Activated CD4-positive, alpha-beta T cell treated with anti-CD3 and anti-CD28 coated beads, Interleukin-2, amount 10 ng/mL, durations not matched to agents 7 days and 5 days (primary cell): ENCODE results near the gene SNX6. TPM values are rescaled to one million over a fixed set of nuclear protein-coding genes. Genes with fewer than 3 reads are reported as not detected.
A peak's percentile ranks its signal among the peaks of the same experiment; 100 is the strongest.
"Not testable (repeated sequence)": the region's sequence is repeated elsewhere in the genome, so short reads cannot be mapped to it uniquely, and the experiment has no call there.

ENCODE experiments used
- CTCF ChIA-PET: fragments of 350-600 bp; sonication (Branson Sonifier 250); formaldehyde crosslinking; loops from one replicate; lab custom pipeline; 2021; ENCODE audit warnings: antibody characterized with exemption; lab: Charles Lee
- POLR2A ChIA-PET: fragments of 350-600 bp; sonication (Branson Sonifier 250); formaldehyde crosslinking; loops from one replicate; lab custom pipeline; 2021; ENCODE audit warnings: antibody characterized with exemption; lab: Charles Lee
- DNase-seq: peaks from one replicate; pipeline ENCODE4 v3.0.0-alpha.2; 2020
- H3K27ac Mint-ChIP-seq: one replicate; pipeline ENCODE4 v1.8.0; 2021; ENCODE audit warnings: mild to moderate bottlenecking, moderate library complexity, mixed read lengths
- H3K27me3 Mint-ChIP-seq: one replicate; pipeline ENCODE4 v1.8.0; 2021; ENCODE audit warnings: mixed read lengths
- H3K36me3 Mint-ChIP-seq: one replicate; pipeline ENCODE4 v1.8.0; 2021; ENCODE audit warnings: low read depth, mixed read lengths
- H3K4me1 Mint-ChIP-seq: one replicate; pipeline ENCODE4 v1.8.0; 2021; ENCODE audit warnings: mixed read lengths
- H3K4me3 Mint-ChIP-seq: one replicate; pipeline ENCODE4 v1.8.0; 2021; ENCODE audit warnings: mild to moderate bottlenecking, moderate library complexity, mixed read lengths
- H3K9me3 Mint-ChIP-seq: one replicate; pipeline ENCODE4 v1.8.0; 2021; ENCODE audit warnings: mixed read lengths
- total RNA-seq, 2 experiments: library from RNA; stranded (reverse); gene quantifications; one replicate each; pipeline ENCODE4 v1.2.3, GENCODE V29; 2021

Gene SNX6
- total RNA-seq, 2 experiments from 2014 or later = 81.3 to 83.8 TPM

DNA sequence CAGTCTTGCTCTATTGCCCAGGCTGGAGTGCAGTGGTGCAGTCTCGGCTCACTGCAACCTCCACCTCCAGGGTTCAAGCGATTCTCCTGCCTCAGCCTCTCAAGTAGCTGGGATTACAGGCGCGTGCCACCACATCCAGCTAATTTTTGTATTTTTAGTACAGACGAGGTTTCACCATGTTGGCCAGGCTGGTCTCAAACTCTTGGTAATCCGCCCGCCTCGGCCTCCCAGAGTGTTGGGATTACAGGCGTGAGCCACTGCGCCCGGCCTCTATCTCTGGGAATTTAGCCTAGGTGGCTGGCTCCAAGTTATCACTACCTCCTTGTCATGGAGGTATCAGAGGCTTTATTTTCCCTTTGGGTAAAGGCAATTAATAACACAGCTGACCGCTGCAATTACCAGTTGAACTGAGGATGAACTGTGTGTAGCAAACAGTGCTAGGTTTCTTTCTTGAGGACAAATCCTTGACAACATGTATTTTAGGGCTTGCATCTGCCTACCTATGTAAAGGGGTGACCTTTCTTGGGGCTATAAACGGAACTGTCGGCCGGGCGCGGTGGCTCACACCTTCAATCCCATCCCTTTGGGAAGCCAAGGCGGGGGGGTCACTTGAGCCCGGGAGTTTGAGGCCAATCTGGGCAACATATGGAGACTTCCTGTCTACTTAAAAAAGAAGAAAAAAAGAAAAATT, 80.5 kb downstream of the SNX6 start:
- H3K4me1 Mint-ChIP-seq = peaks cover 20% of the 10 kb centered on the region
- CTCF ChIA-PET, DNase-seq, H3K36me3 Mint-ChIP-seq, H3K27ac Mint-ChIP-seq, POLR2A ChIA-PET, H3K27me3 Mint-ChIP-seq, H3K4me3 Mint-ChIP-seq, H3K9me3 Mint-ChIP-seq: not testable (repeated sequence)

DNA sequence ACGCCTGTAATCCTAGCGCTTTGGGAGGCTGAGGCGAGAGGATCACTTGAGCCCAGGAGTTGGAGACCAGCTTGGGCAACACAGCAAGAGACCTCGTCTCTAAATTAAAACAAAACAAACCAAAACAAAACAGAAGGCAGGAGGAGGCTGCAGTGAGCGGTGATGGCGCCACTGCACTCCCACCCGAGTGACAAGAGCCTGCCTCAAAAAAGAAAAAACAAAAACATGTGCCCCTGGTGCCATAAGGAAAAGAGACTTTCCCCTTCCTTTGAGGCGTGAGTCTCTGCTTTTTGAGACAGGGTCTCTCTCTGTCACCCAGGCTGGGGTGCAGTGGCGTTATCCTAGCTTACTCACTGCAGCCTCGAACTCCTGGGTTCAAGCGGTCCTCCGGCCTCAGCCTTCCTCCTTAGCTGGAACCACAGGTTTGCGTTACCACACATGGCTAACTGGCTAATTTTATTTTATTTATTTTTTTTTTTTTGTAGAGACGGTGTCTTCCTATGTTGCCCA, 81.4 kb downstream of the SNX6 start:
- Mint-ChIP-seq H3K9me3 (no peaks in the 10 kb centered on the region), H3K4me1 (peaks cover 15% of the 10 kb centered on the region), H3K27me3 (no peaks in the 10 kb centered on the region), H3K36me3 (no peaks in the 10 kb centered on the region), H3K27ac (no peak overlapping the region), H3K4me3 (peak overlapping the region; percentile 3)
- ChIA-PET CTCF (interaction anchor here (0.6 kb wide), 1 partner anchor 844 kb away, joined by 4 read pairs; no protein-coding TSS in a partner anchor), POLR2A (no interaction called here)
- DNase-seq = peak; percentile 14

DNA sequence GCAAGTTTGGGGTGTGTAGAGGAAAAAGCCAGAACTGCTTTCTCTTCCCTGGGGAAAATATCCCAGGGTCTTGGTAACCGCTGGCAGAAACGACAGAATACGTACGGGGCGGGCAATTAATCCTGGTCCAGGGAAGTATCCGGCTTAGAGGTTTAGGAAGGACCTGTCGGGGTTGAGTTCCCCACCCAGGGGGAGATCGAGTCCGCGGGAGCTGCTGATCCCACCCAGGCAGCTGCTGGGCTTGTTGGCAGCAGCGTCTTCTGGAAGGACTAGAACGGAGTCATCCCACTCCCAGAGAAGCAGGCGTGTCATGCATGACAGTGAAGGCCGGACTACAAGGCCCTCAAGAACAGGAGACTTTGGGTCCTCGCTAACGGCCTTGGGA, 82.8 kb downstream of the SNX6 start:
- CTCF ChIA-PET, H3K27me3 Mint-ChIP-seq, DNase-seq, H3K9me3 Mint-ChIP-seq, H3K4me3 Mint-ChIP-seq, H3K36me3 Mint-ChIP-seq, H3K27ac Mint-ChIP-seq, POLR2A ChIA-PET: not testable (repeated sequence)
- peaks cover 15% of the 10 kb centered on the region for H3K4me1 Mint-ChIP-seq

DNA sequence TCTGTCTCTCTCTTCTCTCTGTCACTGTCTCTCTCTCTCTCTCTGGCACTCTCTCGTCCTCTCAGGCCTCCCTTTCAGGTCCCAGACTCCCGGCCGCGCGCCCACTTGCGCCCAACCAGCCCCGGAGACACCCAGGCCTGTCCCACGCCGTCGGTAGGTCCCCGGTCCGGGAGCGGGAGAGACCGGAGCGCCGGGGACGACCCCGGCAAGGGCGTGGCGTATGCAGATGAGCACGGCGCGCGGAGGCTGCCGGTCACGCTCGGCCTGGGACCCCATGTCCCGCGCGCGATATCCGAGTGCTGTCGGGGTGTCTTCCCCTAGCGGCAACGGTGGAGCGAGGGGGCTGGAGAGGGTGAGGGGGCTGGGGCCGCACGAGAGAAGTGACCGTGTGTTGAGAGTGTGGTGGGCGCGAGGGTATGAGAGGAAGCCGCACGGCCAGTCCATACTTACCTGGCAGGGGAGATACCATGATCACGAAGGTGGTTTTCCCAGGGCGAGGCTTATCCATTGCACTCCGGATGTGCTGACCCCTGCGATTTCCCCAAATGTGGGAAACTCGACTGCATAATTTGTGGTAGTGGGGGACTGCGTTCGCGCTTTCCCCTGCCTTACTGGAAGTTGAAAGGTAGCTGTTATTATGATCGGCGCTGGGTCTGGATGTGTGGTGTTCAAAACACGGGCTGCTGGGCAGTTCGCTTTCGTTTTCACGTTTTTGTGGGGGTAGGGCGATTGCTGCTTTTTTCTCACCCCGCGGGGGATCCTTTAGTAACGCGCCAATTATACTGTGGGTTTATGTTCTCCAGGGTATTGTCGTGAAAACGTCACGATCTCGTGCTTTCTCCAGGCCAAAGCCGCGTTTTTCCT, 83.4 kb downstream of the SNX6 start:
- POLR2A ChIA-PET, DNase-seq, H3K9me3 Mint-ChIP-seq, H3K36me3 Mint-ChIP-seq, CTCF ChIA-PET, H3K4me3 Mint-ChIP-seq, H3K27ac Mint-ChIP-seq, H3K27me3 Mint-ChIP-seq: not testable (repeated sequence)
- peaks cover 12% of the 10 kb centered on the region for H3K4me1 Mint-ChIP-seq

DNA sequence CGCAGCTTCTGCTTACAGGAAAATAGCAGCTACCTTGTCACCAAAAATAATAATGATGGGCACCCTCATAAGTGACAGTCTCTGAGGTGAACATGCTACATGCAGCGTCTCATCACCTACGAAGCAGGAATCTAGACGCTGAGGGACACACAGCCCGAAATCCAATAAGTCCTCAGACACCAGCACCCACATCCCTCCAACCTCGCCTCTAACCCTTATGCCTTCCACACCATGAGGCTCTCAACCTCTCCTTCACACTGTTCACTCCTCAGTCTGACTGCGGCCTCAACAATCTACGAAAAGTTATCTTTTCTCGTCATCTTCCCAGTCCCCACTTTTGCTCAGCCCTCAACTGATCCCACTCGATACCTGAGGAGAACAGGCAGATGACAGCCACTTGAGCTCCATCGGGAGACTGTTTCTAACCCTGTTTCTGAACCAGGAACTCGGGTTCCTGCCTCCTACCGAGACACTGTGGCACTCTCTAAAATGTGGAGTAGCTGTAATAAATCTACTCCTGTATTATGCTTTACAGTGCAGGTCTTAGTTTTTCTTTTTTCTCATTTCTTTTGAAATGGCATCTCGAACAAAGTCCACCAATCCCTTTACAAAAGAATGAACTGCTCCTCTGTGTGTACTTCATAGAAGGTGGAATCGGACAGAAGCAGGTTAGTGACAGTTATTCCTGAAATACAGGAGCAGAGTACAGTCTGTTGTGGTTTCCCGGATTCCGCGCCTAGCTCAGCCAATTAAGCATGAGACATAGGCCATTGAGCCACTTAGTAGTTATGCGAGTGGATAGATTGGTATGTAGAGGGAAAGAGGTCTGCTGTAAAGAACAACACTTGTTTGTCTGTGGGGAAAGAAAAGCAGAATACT, 89.5 kb downstream of the SNX6 start:
- H3K9me3 Mint-ChIP-seq, POLR2A ChIA-PET: not testable (repeated sequence)
- H3K27ac Mint-ChIP-seq = peak overlapping the region; percentile 100

DNA sequence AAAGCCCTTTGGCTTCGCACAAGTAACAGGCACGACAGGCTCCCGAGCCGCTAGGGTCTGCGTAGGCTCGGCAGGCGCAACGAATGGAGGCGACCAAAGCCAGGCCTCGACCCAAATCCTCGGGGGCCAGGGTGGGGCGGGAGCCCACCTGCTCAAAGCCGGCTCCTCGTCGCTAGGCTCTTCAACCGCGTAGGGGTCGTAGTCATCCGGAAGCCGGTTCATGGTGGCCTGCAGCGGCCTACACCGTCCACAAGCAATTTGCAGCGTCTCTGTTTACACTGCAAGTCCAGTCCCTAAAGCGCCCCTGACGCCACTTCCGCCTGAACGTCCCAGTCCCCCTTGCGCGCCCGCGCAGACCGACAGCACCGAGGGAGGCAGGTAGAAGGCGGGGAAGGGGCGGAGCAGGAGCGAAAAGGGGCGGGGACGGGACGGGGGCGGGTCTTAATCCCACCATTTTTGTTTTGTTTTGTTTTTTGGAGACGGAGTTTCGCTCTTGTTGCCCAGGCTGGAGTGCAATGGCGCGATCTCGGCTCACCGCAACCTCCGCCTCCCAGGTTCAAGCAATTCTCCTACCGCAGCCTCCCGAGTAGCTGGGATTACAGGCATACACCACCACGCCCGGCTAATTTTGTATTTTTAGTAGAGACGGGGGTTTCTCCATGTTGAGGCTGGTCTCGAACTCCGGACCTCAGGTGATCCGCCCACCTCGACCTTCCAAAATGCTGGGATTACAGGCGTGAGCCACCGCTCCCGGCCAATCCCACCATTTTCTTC, 90.4 kb downstream of the SNX6 start, which contains the start of gene EAPP:
Gene EAPP, minus strand, starts transcription at position 295 of the 774 bp plus-strand sequence. Its CDS starts 73 bp downstream, at position 222.
- POLR2A ChIA-PET = no interaction called here
- CTCF ChIA-PET = no interaction called here
- Mint-ChIP-seq H3K27me3 (no peaks in the 10 kb centered on the region), H3K9me3 (no peaks in the 10 kb centered on the region), H3K4me1 (peaks cover 28% of the 10 kb centered on the region), H3K4me3 (peak within 1 kb of the TSS; percentile 98), H3K36me3 (peaks cover 7% of the 10 kb centered on the region), H3K27ac (peak within 1 kb of the TSS; percentile 100)
- peak; percentile 97 for DNase-seq

More for the DNA sequence above, 89.5 kb downstream of the SNX6 start:
- DNase-seq, H3K36me3 Mint-ChIP-seq, H3K27me3 Mint-ChIP-seq: not testable (repeated sequence)
- peak overlapping the region; percentile 98 for H3K4me3 Mint-ChIP-seq
- peaks cover 28% of the 10 kb centered on the region for H3K4me1 Mint-ChIP-seq
- CTCF ChIA-PET = interaction anchor here (0.6 kb wide), 1 partner anchor 31 kb away, joined by 3 read pairs; no protein-coding TSS in a partner anchor

DNA sequence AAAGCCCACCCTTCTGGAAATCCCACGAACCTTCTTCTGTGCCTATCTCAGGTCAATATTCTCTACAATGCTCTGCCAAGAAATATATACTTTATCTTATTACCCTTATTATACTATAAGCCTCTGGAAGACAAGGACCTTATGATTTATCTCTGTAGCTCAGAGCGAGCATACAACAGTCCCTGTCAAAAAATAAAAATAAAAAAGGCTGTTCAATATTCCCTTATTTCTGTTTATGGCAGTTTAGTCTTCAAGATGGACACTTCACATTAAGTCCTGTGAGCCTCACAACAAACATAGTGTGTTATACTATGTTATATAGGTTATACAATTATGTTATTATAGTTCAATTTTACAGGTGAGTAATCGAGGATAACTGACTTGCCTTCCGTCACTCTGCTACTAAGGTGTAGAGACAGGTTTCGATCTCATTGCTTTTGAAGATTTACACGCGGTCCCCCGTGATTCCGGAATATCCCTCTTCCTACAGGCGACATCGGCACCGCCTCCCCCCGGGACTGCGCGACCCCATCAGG, 91.0 kb downstream of the SNX6 start:
- Mint-ChIP-seq H3K27me3 (no peaks in the 10 kb centered on the region), H3K4me3 (peak overlapping the region; percentile 98), H3K27ac (peak overlapping the region; percentile 100), H3K9me3 (no peaks in the 10 kb centered on the region), H3K36me3 (peaks cover 9% of the 10 kb centered on the region), H3K4me1 (peaks cover 31% of the 10 kb centered on the region)
- ChIA-PET POLR2A (no interaction called here), CTCF (interaction anchor here (0.6 kb wide), 1 partner anchor 548 kb away, joined by 3 read pairs; no protein-coding TSS in a partner anchor)
- DNase-seq = peak; percentile 37

DNA sequence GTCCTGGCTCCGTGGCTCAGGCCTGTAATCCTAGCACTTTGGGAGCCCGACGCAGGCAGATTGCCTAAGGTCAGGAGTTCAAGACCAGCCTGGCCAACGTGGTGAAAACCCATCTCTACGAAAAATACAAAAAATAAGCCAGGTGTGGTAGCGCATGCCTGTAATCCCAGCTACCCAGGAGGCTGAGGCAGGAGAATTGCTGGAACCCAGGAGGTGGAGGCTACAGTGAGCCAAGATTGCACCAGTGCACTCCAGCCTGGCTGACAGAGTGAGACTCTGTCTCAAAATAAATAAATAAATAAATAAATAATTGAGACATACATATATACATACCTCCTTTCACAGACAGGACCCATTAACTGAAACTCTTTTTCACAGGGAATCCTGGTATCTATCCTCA, 91.9 kb downstream of the SNX6 start:
- H3K27me3 Mint-ChIP-seq, POLR2A ChIA-PET, H3K27ac Mint-ChIP-seq, H3K9me3 Mint-ChIP-seq, DNase-seq: not testable (repeated sequence)
- peaks cover 14% of the 10 kb centered on the region for H3K36me3 Mint-ChIP-seq
- CTCF ChIA-PET = interaction anchor here (0.6 kb wide), 1 partner anchor 549 kb away, joined by 3 read pairs; no protein-coding TSS in a partner anchor
- peak overlapping the region; percentile 98 for H3K4me3 Mint-ChIP-seq
- peaks cover 31% of the 10 kb centered on the region for H3K4me1 Mint-ChIP-seq

DNA sequence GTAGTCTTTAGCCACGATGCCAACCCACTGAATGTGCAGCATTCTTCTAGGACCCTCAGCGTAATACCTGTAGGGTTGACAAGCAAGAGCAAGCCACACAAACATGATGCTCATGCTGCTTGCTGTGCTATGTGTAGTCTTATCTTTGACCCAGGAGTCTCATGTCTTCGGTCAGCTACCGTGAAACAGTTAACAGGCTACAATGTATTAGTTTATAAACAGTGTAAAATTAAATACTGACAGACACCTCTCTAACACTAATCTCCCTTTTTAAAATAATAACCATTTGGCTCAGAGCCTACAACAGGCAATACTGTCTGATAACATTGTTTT, 92.3 kb downstream of the SNX6 start:
- H3K4me3 Mint-ChIP-seq = peak overlapping the region; percentile 52
- no peaks in the 10 kb centered on the region for H3K27me3 Mint-ChIP-seq
- H3K9me3 Mint-ChIP-seq = no peaks in the 10 kb centered on the region
- ChIA-PET POLR2A (no interaction called here), CTCF (interaction anchor here (0.6 kb wide), 1 partner anchor 13 kb away, joined by 3 read pairs; no protein-coding TSS in a partner anchor)
- peaks cover 14% of the 10 kb centered on the region for H3K36me3 Mint-ChIP-seq
- DNase-seq = no peak
- peaks cover 31% of the 10 kb centered on the region for H3K4me1 Mint-ChIP-seq
- no peak overlapping the region for H3K27ac Mint-ChIP-seq

DNA sequence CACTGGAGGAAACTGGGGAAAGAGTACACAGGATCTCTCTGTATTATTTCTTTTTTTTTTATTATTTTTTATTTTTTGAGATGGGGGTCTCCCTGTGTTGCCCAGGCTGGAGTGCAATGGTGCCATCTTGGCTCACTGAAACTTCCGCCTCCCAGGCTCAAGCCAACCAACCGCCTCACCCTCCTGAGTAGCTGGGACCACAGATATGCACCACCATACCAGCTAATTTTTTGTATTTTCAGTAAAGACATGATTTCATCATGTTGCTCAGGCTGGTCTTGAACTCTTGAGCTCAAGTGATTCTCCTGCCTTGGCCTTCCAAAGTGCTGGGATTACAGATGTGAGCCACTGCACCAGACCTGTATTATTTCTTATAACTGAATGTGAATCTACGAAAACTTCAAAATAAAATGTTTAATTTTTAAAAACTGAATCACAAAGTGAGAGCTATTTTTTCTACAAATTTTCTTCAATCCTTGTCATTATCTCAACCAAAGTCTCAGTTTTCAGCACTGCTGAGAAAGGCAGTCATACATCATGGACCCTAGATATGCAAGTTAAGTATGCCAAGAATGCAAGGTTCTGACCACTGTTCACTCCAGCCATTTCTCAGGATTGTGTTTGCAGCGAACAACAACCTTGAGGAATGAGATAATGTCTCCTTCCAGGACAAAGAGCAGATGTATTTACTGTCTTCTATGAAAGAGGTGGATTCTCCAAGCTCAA, 92.8 kb downstream of the SNX6 start:
- H3K36me3 Mint-ChIP-seq = peaks cover 15% of the 10 kb centered on the region
- H3K4me1 Mint-ChIP-seq = peaks cover 31% of the 10 kb centered on the region
- no peak for DNase-seq
- POLR2A ChIA-PET = interaction anchor here (0.6 kb wide), 1 partner anchor 1784 kb away, joined by 4 read pairs; the partner anchor contains the start of gene MBIP
- H3K4me3 Mint-ChIP-seq = no peak overlapping the region
- CTCF ChIA-PET = interaction anchor here (0.6 kb wide), 1 partner anchor 13 kb away, joined by 3 read pairs; no protein-coding TSS in a partner anchor
- no peak overlapping the region for H3K27ac Mint-ChIP-seq
- no peaks in the 10 kb centered on the region for H3K9me3 Mint-ChIP-seq
- no peaks in the 10 kb centered on the region for H3K27me3 Mint-ChIP-seq

DNA sequence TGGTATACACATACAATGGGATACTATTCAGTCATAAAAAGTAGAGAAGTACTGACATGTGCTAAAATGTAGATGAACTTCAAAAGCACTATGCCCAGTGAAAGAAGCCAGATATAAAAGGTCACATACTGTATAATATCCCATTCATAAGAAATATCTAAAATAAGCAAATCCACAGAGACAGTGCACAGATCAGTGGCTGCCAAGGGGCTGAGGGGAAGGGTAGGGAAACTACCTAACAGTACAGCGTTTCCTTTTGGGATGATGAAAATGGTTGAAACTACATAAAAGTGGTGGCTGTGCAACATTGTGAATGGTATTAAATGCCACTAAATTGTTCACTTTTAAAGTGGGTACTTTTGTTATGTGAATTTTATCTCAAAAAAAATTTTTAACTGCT, 102.4 kb downstream of the SNX6 start:
- H3K27ac Mint-ChIP-seq = no peak overlapping the region
- DNase-seq = no peak
- CTCF ChIA-PET = interaction anchor here (1.5 kb wide), 1 partner anchor 8 kb away, joined by 3 read pairs; no protein-coding TSS in a partner anchor
- no peak overlapping the region for H3K4me3 Mint-ChIP-seq
- POLR2A ChIA-PET = no interaction called here
- no peaks in the 10 kb centered on the region for H3K4me1 Mint-ChIP-seq
- no peaks in the 10 kb centered on the region for H3K27me3 Mint-ChIP-seq
- peaks cover 34% of the 10 kb centered on the region for H3K36me3 Mint-ChIP-seq
- H3K9me3 Mint-ChIP-seq = no peaks in the 10 kb centered on the region
